Muscle of back (tissue), 13 donors: Measurements from ENCODE around the gene CNPY3. TPM values are rescaled to one million over a fixed set of nuclear protein-coding genes. Genes with fewer than 3 reads are reported as not detected.
"Not testable (repeated sequence)": the region's sequence is repeated elsewhere in the genome, so short reads cannot be mapped to it uniquely, and the experiment has no call there.

Experiments
- DNase-seq, 3 donors: peaks; one replicate each; pipeline versions ENCODE4 v3.0.0 to v3.0.0-alpha.2; 2013
- long read RNA-seq, 9 donors: transcript quantifications; one replicate each; lab custom pipeline, GENCODE V29; 2026
- polyA plus RNA-seq, 10 donors: library from polyadenylated mRNA; unstranded; fragments of 120-200 nt; gene quantifications; one replicate each; pipeline ENCODE4 v1.2.1, GENCODE V29; 2013; ENCODE audit not compliant: insufficient read length in 10 of 10

CNPY3 gene
- polyA plus RNA-seq, result 10 to 100 TPM; 21.2 to 43.0 (median 28.6) TPM
- long read RNA-seq, donor 1, transcript CNPY3-201 (6 exons, 1,704 nt), result major isoform, 19 of 19 reads
- long read RNA-seq, donor 1, partial matches to known transcripts, result 0 of 19 reads
- long read RNA-seq, donor 1, other reads (novel, unspliced or antisense), result 0 of 19 reads
- long read RNA-seq, donor 2, transcript CNPY3-201 (6 exons, 1,704 nt), result major isoform, 12 of 12 reads
- long read RNA-seq, donor 2, partial matches to known transcripts, result 0 of 12 reads
- long read RNA-seq, donor 2, other reads (novel, unspliced or antisense), result 0 of 12 reads
- long read RNA-seq, donor 3, result 0 reads
- long read RNA-seq, donor 4, transcript CNPY3-201 (6 exons, 1,704 nt), result major isoform, 14 of 14 reads
- long read RNA-seq, donor 4, partial matches to known transcripts, result 0 of 14 reads
- long read RNA-seq, donor 4, other reads (novel, unspliced or antisense), result 0 of 14 reads
- long read RNA-seq, donor 5, transcript CNPY3-201 (6 exons, 1,704 nt), result major isoform, 22 of 22 reads
- long read RNA-seq, donor 5, partial matches to known transcripts, result 0 of 22 reads
- long read RNA-seq, donor 5, other reads (novel, unspliced or antisense), result 0 of 22 reads
- long read RNA-seq, donor 6, transcript CNPY3-201 (6 exons, 1,704 nt), result major isoform, 21 of 21 reads
- long read RNA-seq, donor 6, partial matches to known transcripts, result 0 of 21 reads
- long read RNA-seq, donor 6, other reads (novel, unspliced or antisense), result 0 of 21 reads
- long read RNA-seq, donor 7, transcript CNPY3-201 (6 exons, 1,704 nt), result major isoform, 15 of 20 reads
- long read RNA-seq, donor 7, partial matches to known transcripts, result 5 of 20 reads
- long read RNA-seq, donor 7, other reads (novel, unspliced or antisense), result 0 of 20 reads
- long read RNA-seq, donor 8, transcript CNPY3-201 (6 exons, 1,704 nt), result major isoform, 14 of 14 reads
- long read RNA-seq, donor 8, partial matches to known transcripts, result 0 of 14 reads
- long read RNA-seq, donor 8, other reads (novel, unspliced or antisense), result 0 of 14 reads
- long read RNA-seq, donor 9, result 0 reads

GRCh38 chr6:42928986-42929820 is at the start of gene CNPY3:
CNPY3 (plus strand) TSS chr6:42929480; CDS start chr6:42929571, 91 bp downstream.
- peak; percentile 95 to 99 (median 98) for DNase-seq

GRCh38 chr6:42880240-42880817 is 49.0 kb upstream of the CNPY3 start:
- not testable (repeated sequence) for DNase-seq

- DNase-seq, result not testable (repeated sequence)
Measured at GRCh38 chr6:42880871-42881270, 48.4 kb upstream of the CNPY3 start.

GRCh38 chr6:42885702-42886101 is 43.6 kb upstream of the CNPY3 start:
- DNase-seq, result no peak

GRCh38 chr6:42888201-42888600 is 41.1 kb upstream of the CNPY3 start:
- not testable (repeated sequence) for DNase-seq

- DNase-seq, result no peak
Measured at GRCh38 chr6:42889815-42890214, 39.5 kb upstream of the CNPY3 start.

GRCh38 chr6:42890311-42891198 is 38.7 kb upstream of the CNPY3 start:
- DNase-seq, result peak; percentile 95 to 98 (median 96)

GRCh38 chr6:42891199-42891722 is 38.0 kb upstream of the CNPY3 start:
- DNase-seq, result no peak

GRCh38 chr6:42894041-42894828 is 35.0 kb upstream of the CNPY3 start:
- not testable (repeated sequence) for DNase-seq

- no peak for DNase-seq
Measured at GRCh38 chr6:42896178-42896719, 33.0 kb upstream of the CNPY3 start.

- DNase-seq, result peak; percentile 45 to 75 (median 65)
Measured at GRCh38 chr6:42898891-42899361, 30.4 kb upstream of the CNPY3 start.

GRCh38 chr6:42899871-42900270 is 29.4 kb upstream of the CNPY3 start:
- no peak for DNase-seq

GRCh38 chr6:42901538-42901957 is 27.7 kb upstream of the CNPY3 start:
- DNase-seq, result peak; percentile 74 to 87 (median 84)

- not testable (repeated sequence) for DNase-seq
Measured at GRCh38 chr6:42902429-42903263, 26.6 kb upstream of the CNPY3 start.

GRCh38 chr6:42904467-42904866 is 24.8 kb upstream of the CNPY3 start:
- DNase-seq, result no peak

GRCh38 chr6:42907336-42907735 is 21.9 kb upstream of the CNPY3 start:
- peak in 1 of 3 donors; percentile 30 for DNase-seq

GRCh38 chr6:42909835-42910234 is 19.4 kb upstream of the CNPY3 start:
- no peak for DNase-seq
